NB4 (cell line): ENCODE measurements around the gene GDPGP1.

Source experiments
- DNase-seq: peaks from one replicate; pipeline ENCODE4 v3.0.0; 2010; ENCODE audit warnings: low read depth
- H3K4me3 ChIP-seq: one replicate; pipeline ENCODE4 v1.5.1; 2011; ENCODE audit warnings: mild to moderate bottlenecking, low read depth, low read length, moderate library complexity
- CTCF ChIP-seq: IDR thresholded peaks from one replicate; pipeline ENCODE4 v1.5.1; 2012; ENCODE audit warnings: low read depth, low read length
- MAX ChIP-seq: IDR thresholded peaks from 2 replicates; pipeline ENCODE4 v1.6.1; 2011; ENCODE audit warnings: low read depth, low read length
- MYC ChIP-seq: IDR thresholded peaks from 2 replicates; pipeline ENCODE4 v1.6.1; 2011; ENCODE audit warnings: low read depth, low read length
- POLR2A ChIP-seq: IDR thresholded peaks from 2 replicates; pipeline ENCODE4 v1.6.1; 2011; ENCODE audit warnings: mild to moderate bottlenecking; ENCODE audit not compliant: insufficient read length; ENCODE audit errors: extremely low read depth

GDPGP1 gene

GRCh38 chr15:90222547-90222946 lies 11.5 kb upstream of the GDPGP1 start:
- no peak for DNase-seq
- TF ChIP-seq CTCF, result no peak
- no peak for TF ChIP-seq MYC
- TF ChIP-seq MAX, result no peak
- TF ChIP-seq POLR2A, result no peak
- H3K4me3 ChIP-seq, result no peak overlapping the region

GRCh38 chr15:90223441-90224165 lies 10.4 kb upstream of the GDPGP1 start:
- no peak for TF ChIP-seq MYC
- no peak for TF ChIP-seq POLR2A
- TF ChIP-seq CTCF, result no peak
- no peak for TF ChIP-seq MAX
- H3K4me3 ChIP-seq, result no peak overlapping the region
- no peak for DNase-seq

GRCh38 chr15:90225047-90225446 lies 9.0 kb upstream of the GDPGP1 start:
- TF ChIP-seq MAX (no peak), POLR2A (no peak), MYC (no peak), CTCF (no peak)
- H3K4me3 ChIP-seq, result no peak overlapping the region
- no peak for DNase-seq

- no peak for TF ChIP-seq POLR2A
- TF ChIP-seq MYC, result no peak
- TF ChIP-seq CTCF, result no peak
- no peak for TF ChIP-seq MAX
- H3K4me3 ChIP-seq, result no peak overlapping the region
- no peak for DNase-seq
Measured at GRCh38 chr15:90225504-90226234, 8.3 kb upstream of the GDPGP1 start.

- no peak for DNase-seq
- TF ChIP-seq CTCF (no peak), MAX (no peak), POLR2A (no peak), MYC (no peak)
- no peak overlapping the region for H3K4me3 ChIP-seq
Measured at GRCh38 chr15:90227336-90227735, 6.7 kb upstream of the GDPGP1 start.
